Left lung (tissue), 10 donors: Measurements from ENCODE around the gene CHST9. TPM values are rescaled to one million over a fixed set of nuclear protein-coding genes. Genes with fewer than 3 reads are reported as not detected.
A peak's percentile ranks its signal among the peaks of the same experiment; 100 is the strongest.

Source experiments
- ATAC-seq: fragments of 200-7000 bp; cut with Tn5 transposase; one replicate; pipeline ENCODE4 v1.9.1; 2020; ENCODE audit warnings: moderate library complexity
- DNase-seq, 4 donors: peaks; one replicate each; pipeline ENCODE4 v3.0.0-alpha.2; 2013 to 2020
- H3K27ac ChIP-seq, 2 donors: fragments of 200-600 bp; sonication (generic) in 1 of 2; one replicate each; pipeline versions ENCODE4 v1.5.0 to v1.8.0; 2020 to 2021
- H3K27me3 ChIP-seq, 2 donors: fragments of 200-600 bp; sonication (generic) in 1 of 2; one replicate each; pipeline versions ENCODE4 v1.5.0 to v1.8.0; 2020 to 2021
- H3K36me3 ChIP-seq, 2 donors: fragments of 200-600 bp; sonication (generic) in 1 of 2; one replicate each; pipeline versions ENCODE4 v1.5.0 to v1.8.0; 2020 to 2021
- H3K4me1 ChIP-seq, 2 donors: fragments of 200-600 bp; one replicate each; pipeline ENCODE4 v1.8.0; 2021
- H3K4me3 ChIP-seq, 2 donors: fragments of 200-600 bp; sonication (generic) in 1 of 2; one replicate each; pipeline versions ENCODE4 v1.5.0 to v1.8.0; 2020 to 2021; ENCODE audit warnings: mild to moderate bottlenecking in 1 of 2
- H3K9me3 ChIP-seq, 2 donors: fragments of 200-600 bp; sonication (generic) in 1 of 2; one replicate each; pipeline versions ENCODE4 v1.5.0 to v1.8.0; 2020 to 2021
- intact Hi-C, 2 donors: fragments of 100-400 bp; cut with DNase I; formaldehyde crosslinking; loops; one replicate each; pipeline versions ENCODE4 v1.11.2 to v1.14.2; 2022
- polyA plus RNA-seq, 6 donors: library from polyadenylated mRNA; unstranded; fragments of 120-200 nt; gene quantifications; one replicate each; pipeline ENCODE4 v1.2.1, GENCODE V29; 2013; ENCODE audit not compliant: insufficient read length in 6 of 6
- total RNA-seq, 2 donors: library from RNA; stranded (reverse); fragmentation: NEBNext Ultra II Directional; extraction: Animal tissue kit (Norgen Biotek cat#: 25700); gene quantifications; one replicate each; pipeline ENCODE4 v1.2.1, GENCODE V29; 2021
- TF ChIP-seq, protein P1 (sequence below), 2 donors: fragments of 200-600 bp; sonication (generic) in 1 of 2; IDR thresholded peaks; one replicate each; pipeline versions ENCODE4 v1.5.0 to v1.8.0; 2021; ENCODE audit warnings: antibody characterized with exemption in 2 of 2
- donor health status: DM: no; HTN: yes; CAD: no.
- donor health status: DM: no; HTN: no; CAD: no.

Gene CHST9
- total and polyA plus RNA-seq, 8 donors: 0.12 to 4.2 (median 2.6) TPM

DNA sequence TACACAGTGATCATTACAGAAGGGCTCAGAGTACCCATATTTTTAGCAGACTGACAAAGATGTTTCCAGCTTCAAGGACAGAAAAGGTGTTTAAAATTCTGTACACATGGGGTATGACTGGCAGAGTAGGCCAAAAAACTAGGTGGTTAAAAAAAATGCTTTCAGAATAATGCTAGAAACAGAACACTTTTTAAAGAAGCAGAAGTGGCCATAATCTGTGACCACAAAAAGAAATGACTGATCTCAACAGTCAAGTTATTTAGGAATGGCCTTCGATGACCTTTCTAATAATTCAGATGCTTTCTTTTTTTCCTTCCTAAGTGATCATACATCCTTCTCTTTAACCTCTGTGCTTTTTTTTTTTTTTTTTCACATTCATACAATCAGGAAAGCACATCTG is 315.5 kb downstream of the CHST9 start:
- Histone ChIP-seq H3K36me3 (no peaks in the 10 kb centered on the region), H3K9me3 (no peaks in the 10 kb centered on the region), H3K4me3 (no peak overlapping the region), H3K27me3 (peaks cover 0 to 18% of the 10 kb centered on the region in 2 donors), H3K4me1 (peaks cover 3 to 4% of the 10 kb centered on the region in 2 donors), H3K27ac (no peak overlapping the region)
- DNase-seq (no peak), ATAC-seq (no peak)
- intact Hi-C loops: no loop called here
- TF ChIP-seq, protein P1, sequence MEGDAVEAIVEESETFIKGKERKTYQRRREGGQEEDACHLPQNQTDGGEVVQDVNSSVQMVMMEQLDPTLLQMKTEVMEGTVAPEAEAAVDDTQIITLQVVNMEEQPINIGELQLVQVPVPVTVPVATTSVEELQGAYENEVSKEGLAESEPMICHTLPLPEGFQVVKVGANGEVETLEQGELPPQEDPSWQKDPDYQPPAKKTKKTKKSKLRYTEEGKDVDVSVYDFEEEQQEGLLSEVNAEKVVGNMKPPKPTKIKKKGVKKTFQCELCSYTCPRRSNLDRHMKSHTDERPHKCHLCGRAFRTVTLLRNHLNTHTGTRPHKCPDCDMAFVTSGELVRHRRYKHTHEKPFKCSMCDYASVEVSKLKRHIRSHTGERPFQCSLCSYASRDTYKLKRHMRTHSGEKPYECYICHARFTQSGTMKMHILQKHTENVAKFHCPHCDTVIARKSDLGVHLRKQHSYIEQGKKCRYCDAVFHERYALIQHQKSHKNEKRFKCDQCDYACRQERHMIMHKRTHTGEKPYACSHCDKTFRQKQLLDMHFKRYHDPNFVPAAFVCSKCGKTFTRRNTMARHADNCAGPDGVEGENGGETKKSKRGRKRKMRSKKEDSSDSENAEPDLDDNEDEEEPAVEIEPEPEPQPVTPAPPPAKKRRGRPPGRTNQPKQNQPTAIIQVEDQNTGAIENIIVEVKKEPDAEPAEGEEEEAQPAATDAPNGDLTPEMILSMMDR (IDR thresholded peaks at IDR 0.05): no peak

DNA sequence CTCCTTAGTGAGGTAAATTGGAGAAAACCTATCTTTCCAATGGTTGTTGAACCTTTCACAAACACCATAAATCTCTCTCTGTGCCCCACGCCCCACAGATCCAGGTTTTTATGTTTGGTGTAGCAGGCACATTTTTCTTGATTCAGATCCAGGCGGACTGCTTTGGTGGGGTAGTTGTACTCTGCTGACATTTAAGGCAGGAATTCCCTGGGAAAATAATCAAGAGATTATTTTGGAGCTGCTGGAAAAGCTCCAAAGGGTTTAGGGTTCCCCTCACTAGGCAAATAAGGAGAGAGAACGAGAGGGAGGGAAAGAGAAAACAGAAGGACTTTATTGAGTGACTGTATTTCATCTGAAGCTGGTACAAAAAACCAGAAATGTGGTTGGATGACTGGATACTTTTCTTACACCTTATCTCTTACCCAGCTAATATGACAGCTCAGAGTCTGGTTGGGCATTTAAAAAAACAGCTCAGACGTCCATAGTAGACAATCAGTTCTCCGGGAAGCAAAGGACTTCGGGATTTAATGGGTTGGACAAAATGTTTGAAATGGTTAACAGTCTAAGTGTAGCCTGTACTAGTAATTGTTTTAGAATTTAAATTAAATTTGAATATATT is 316.0 kb downstream of the CHST9 start:
- ATAC-seq (no peak), DNase-seq (no peak)
- intact Hi-C loops: no loop called here
- H3K27ac ChIP-seq: peak overlapping the region in 1 of 2 donors; percentile 35
- TF ChIP-seq, protein P1 (IDR thresholded peaks at IDR 0.05): no peak
- peaks cover 3 to 4% of the 10 kb centered on the region in 2 donors for H3K4me1 ChIP-seq
- no peaks in the 10 kb centered on the region for H3K36me3 ChIP-seq
- peaks cover 0 to 24% of the 10 kb centered on the region in 2 donors for H3K27me3 ChIP-seq
- no peaks in the 10 kb centered on the region for H3K9me3 ChIP-seq
- H3K4me3 ChIP-seq: no peak overlapping the region

DNA sequence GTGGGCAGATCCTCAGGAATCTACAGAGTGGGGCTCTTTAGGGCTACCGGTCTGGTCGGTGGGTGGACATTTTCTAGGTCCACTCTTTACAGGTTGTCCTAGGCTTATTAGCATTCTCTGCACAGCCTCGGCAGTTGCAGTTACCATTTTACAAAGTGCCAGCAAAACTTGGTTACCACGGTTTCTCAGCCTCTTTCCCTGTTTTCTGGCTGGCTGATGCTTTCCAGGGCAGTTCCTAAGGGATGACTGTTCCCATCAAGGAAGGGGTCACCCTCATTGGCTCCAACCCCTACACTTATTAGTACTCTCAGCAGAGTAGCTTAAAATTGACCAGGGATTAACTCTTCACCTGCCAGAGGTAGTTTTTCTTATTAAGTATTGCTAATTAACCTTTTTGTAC is 317.6 kb downstream of the CHST9 start:
- peaks cover 3 to 4% of the 10 kb centered on the region in 2 donors for H3K4me1 ChIP-seq
- H3K36me3 ChIP-seq: no peaks in the 10 kb centered on the region
- intact Hi-C loops: no loop called here
- no peak for ATAC-seq
- H3K27ac ChIP-seq: peak overlapping the region; percentile 34 to 51
- no peak for DNase-seq
- H3K9me3 ChIP-seq: no peaks in the 10 kb centered on the region
- TF ChIP-seq, protein P1 (IDR thresholded peaks at IDR 0.05): no peak
- H3K27me3 ChIP-seq: peaks cover 3 to 40% of the 10 kb centered on the region in 2 donors
- no peak overlapping the region for H3K4me3 ChIP-seq

DNA sequence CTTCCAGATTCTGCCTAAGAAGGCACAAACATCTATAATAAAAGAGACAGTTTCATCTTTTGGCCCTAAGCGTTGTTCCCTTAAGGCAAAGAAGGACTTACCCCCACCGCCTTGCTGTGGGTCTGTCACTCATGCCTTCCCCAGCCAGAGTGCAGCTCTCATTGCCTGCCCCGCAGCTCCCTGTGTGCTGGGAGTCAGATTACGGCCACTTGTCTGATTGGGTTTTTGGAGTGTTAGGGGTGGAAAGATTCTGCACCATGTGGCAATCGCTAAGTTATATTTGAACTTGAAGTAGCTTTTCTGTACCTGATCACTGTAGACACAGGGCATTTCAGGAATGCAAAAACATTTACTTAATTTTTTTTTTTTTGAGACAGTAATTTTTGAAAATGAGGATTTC is 319.6 kb downstream of the CHST9 start, which contains the start of gene AQP4:
Gene AQP4, minus strand, starts transcription at position 151 of the 400 bp plus-strand sequence. Its CDS starts 18 bp downstream, at position 133.
- Histone ChIP-seq H3K4me1 (peaks cover 3 to 4% of the 10 kb centered on the region in 2 donors), H3K36me3 (no peaks in the 10 kb centered on the region), H3K4me3 (peak within 1 kb of the TSS; percentile 30 to 39), H3K27me3 (peaks cover 3 to 46% of the 10 kb centered on the region in 2 donors), H3K9me3 (no peaks in the 10 kb centered on the region), H3K27ac (peak within 1 kb of the TSS; percentile 66 to 71)
- ATAC-seq: peak; percentile 77
- peak in 3 of 4 donors; percentile 73 to 83 (median 78) for DNase-seq
- TF ChIP-seq, protein P1 (IDR thresholded peaks at IDR 0.05): no peak
- intact Hi-C loops: no loop called here

DNA sequence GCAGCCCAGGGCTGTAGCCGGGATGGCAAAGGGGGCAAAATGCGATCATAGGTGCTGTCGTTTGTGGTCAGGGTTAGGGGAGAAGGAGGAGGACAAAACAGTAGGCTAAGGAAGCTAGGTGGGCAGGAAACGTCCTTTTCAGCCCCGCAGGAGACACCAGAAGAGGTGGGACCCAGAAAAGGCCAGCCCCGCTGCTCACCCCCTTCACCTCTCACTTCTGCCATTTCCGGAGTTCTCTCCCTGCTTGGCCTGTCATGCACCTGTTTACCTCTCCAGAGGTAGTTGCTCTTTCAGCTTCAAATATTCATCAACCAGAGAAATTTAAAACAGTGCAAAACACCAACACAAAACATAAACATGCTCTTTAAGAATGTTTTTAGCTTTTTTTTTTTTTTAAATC is 320.4 kb downstream of the CHST9 start:
- DNase-seq (no peak), ATAC-seq (peak; percentile 42)
- Histone ChIP-seq H3K27ac (peak overlapping the region; percentile 66 to 71), H3K36me3 (no peaks in the 10 kb centered on the region), H3K27me3 (peaks cover 3 to 46% of the 10 kb centered on the region in 2 donors), H3K4me1 (peaks cover 3 to 4% of the 10 kb centered on the region in 2 donors), H3K9me3 (no peaks in the 10 kb centered on the region), H3K4me3 (peak overlapping the region; percentile 30 to 39)
- TF ChIP-seq, protein P1 (IDR thresholded peaks at IDR 0.05): no peak
- intact Hi-C loops: no loop called here
